Spleen (tissue), 11 donors: ENCODE results near the gene PTPRN. TPM values are rescaled to one million over a fixed set of nuclear protein-coding genes. Genes with fewer than 3 reads are reported as not detected.
A peak's percentile ranks its signal among the peaks of the same experiment; 100 is the strongest.

Source experiments
- DNase-seq: peaks from one replicate; pipeline ENCODE4 v3.0.0-alpha.2; 2020
- H3K27ac ChIP-seq, 8 donors: fragments of 200-600 bp; sonication (generic) in 7 of 8; 1 replicate in 4 of 8; 2 replicates in 4 of 8; pipeline versions ENCODE4 v1.5.0 to v1.8.0; 2016 to 2021; ENCODE audit warnings: inconsistent platforms in 4 of 8, mild to moderate bottlenecking in 4 of 8, moderate library complexity in 1 of 8
- H3K27me3 ChIP-seq, 7 donors: fragments of 200-600 bp; sonication (generic) in 6 of 7; replicated peaks in 1 of 7; 1 replicate in 4 of 7; 2 replicates in 3 of 7; pipeline versions ENCODE4 v1.5.0 to v1.8.0; 2016 to 2021; ENCODE audit warnings: inconsistent platforms in 3 of 7, mild to moderate bottlenecking in 1 of 7
- H3K36me3 ChIP-seq, 6 donors: fragments of 200-600 bp; sonication (generic) in 5 of 6; 1 replicate in 4 of 6; 2 replicates in 2 of 6; pipeline versions ENCODE4 v1.5.0 to v1.8.0; 2016 to 2021; ENCODE audit warnings: inconsistent platforms in 2 of 6
- H3K4me1 ChIP-seq, 6 donors: fragments of 200-600 bp; sonication (generic) in 5 of 6; 1 replicate in 3 of 6; 2 replicates in 3 of 6; pipeline versions ENCODE4 v1.5.0 to v1.8.0; 2016 to 2021; ENCODE audit warnings: inconsistent platforms in 3 of 6
- H3K4me3 ChIP-seq, 8 donors: fragments of 200-600 bp; sonication (generic) in 7 of 8; 1 replicate in 4 of 8; 2 replicates in 4 of 8; pipeline versions ENCODE4 v1.5.0 to v1.8.0; 2016 to 2021; ENCODE audit warnings: inconsistent platforms in 4 of 8, mild to moderate bottlenecking in 4 of 8, moderate library complexity in 2 of 8
- H3K9me3 ChIP-seq, 8 donors: fragments of 200-600 bp; sonication (generic) in 7 of 8; 1 replicate in 4 of 8; 2 replicates in 4 of 8; pipeline versions ENCODE4 v1.5.0 to v1.8.0; 2016 to 2021; ENCODE audit warnings: inconsistent platforms in 4 of 8
- POLR2A ChIP-seq, 3 donors: fragments of 450-650 bp; IDR thresholded peaks; one replicate each; pipeline ENCODE4 v1.5.1; 2017; ENCODE audit warnings: antibody characterized with exemption in 3 of 3, mild to moderate bottlenecking in 1 of 3
- POLR2AphosphoS5 ChIP-seq, 3 donors: sonication (generic); formaldehyde crosslinking; IDR thresholded peaks; one replicate each; pipeline ENCODE4 v1.5.1; 2017; ENCODE audit warnings: antibody characterized with exemption in 3 of 3
- WGBS, 5 donors: extraction: QIAGEN DNeasy Blood & Tissue Kit in 3 of 5; methylation state at CpG; one replicate each; pipeline versions ENCODE4 v1.1.5 to v1.1.7; 2013 to 2018; 5-methylcytosine and 5-hydroxymethylcytosine counted together
- intact Hi-C: fragments of 100-400 bp; cut with DNase I; formaldehyde crosslinking; loops from one replicate; pipeline ENCODE4 v1.15.0; 2023; ENCODE audit warnings: low total_unique reads
- polyA plus RNA-seq, 3 donors: library from polyadenylated mRNA; stranded (reverse); fragments of 200-250 nt; gene quantifications; one replicate each; pipeline ENCODE4 v1.2.1, GENCODE V29; 2013
- total RNA-seq, 7 donors: library from RNA; depleted of rRNA in 3 of 7; stranded (reverse); fragments of >200 nt in 3 of 7; fragmentation: NEBNext Ultra II Directional in 4 of 7; extraction: Animal tissue kit (Norgen Biotek cat#: 25700) in 4 of 7; gene quantifications; one replicate each; pipeline versions ENCODE4 v1.1.0 to v1.2.1, GENCODE V29; 2016 to 2021
- TF ChIP-seq, protein P1 (sequence below), 11 experiments: fragments of 200-600 bp in 7 of 11; fragments of 450-650 bp in 4 of 11; sonication (generic) in 4 of 11; IDR thresholded peaks in 8 of 11; conservative IDR thresholded peaks in 3 of 11; 1 replicate in 7 of 11; 2 replicates in 4 of 11; pipeline versions ENCODE4 v1.4.0 to v1.8.0; 2016 to 2021; ENCODE audit warnings: antibody characterized with exemption in 11 of 11, inconsistent platforms in 4 of 11, mild to moderate bottlenecking in 1 of 11
- donor health status: healthy with polysubstance abuse.
- donor health status: DM: no; HTN: no; CAD: no; lungs with moderate emphysema.
- donor health status: DM: no; HTN: no; CAD: no.
- donor health status: Bipolar disorder and iron deficiency.
- donor health status: healthy.
- donor health status: DM: no; HTN: no; CAD: no.
- donor health status: DM: yes; HTN: yes; CAD: no.

The PTPRN gene
- total and polyA plus RNA-seq, 10 donors: 0.06 to 0.12 TPM; not detected in 8

DNA sequence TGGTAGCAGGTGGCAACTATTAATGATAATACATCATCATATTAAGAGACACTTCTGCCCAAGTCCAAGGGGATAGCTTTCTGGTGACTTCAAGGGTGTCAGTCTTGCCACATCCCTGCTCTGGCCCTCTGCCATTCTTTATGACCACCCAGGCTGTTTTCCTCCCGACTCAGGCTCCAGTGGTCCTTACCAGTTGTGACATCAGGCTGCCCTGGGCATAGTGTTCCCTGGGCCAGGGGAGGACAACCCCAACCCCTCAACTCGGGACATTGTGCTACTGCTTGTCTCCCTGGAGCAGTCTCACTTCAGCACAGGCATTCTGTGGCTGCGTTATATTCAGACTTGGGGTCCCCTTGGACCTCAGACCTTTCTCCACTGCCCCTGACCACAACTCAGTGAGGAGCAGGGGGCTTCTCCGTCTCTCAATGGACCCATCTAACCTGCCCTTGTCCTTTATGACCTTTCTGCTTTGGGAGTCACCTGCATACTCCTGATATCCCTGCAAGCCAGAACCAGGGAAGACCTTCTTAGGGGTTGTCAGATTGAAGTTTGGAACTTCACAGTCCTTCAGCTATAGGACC lies 17.2 kb downstream of the PTPRN start:
- no peak for DNase-seq

DNA sequence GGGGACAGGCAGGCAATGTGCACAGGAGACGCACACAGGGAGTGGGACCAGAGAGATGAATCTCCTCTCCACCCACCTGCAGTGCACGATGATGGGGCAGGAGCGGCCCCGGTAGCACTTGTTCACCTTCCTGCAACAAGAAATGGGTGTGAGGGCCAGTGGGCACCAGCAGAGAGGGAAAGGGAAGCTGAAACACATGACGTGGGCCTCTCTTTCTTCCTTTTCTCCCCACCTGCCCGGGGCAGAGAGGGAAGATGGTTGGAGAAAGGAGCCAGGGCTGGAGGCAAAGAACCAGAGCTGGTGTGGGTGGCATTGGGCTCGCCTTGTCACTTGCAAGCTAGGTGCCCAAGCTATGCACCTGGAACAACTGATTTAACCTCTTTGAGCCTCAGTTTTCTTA lies 17.8 kb downstream of the PTPRN start:
- DNase-seq: no peak
- intact Hi-C loops: loop anchor here (5.0 kb wide), 1 partner anchor 129 kb away; the partner anchor contains the start of gene NHEJ1
- Histone ChIP-seq H3K27me3 (no peaks in the 10 kb centered on the region), H3K9me3 (no peaks in the 10 kb centered on the region), H3K4me3 (no peak overlapping the region), H3K27ac (no peak overlapping the region), H3K4me1 (peaks cover 0 to 27% (median 18%) of the 10 kb centered on the region in 6 donors), H3K36me3 (peaks cover 0 to 6% (median 1%) of the 10 kb centered on the region in 6 donors)
- WGBS, 5 donors: 65 to 83% (median 79%) methylated on average over 7 of the region's 7 CpGs
- TF ChIP-seq POLR2AphosphoS5 (IDR thresholded peaks at IDR 0.05) (no peak), POLR2A (IDR thresholded peaks at IDR 0.05) (no peak)
- TF ChIP-seq, protein P1, sequence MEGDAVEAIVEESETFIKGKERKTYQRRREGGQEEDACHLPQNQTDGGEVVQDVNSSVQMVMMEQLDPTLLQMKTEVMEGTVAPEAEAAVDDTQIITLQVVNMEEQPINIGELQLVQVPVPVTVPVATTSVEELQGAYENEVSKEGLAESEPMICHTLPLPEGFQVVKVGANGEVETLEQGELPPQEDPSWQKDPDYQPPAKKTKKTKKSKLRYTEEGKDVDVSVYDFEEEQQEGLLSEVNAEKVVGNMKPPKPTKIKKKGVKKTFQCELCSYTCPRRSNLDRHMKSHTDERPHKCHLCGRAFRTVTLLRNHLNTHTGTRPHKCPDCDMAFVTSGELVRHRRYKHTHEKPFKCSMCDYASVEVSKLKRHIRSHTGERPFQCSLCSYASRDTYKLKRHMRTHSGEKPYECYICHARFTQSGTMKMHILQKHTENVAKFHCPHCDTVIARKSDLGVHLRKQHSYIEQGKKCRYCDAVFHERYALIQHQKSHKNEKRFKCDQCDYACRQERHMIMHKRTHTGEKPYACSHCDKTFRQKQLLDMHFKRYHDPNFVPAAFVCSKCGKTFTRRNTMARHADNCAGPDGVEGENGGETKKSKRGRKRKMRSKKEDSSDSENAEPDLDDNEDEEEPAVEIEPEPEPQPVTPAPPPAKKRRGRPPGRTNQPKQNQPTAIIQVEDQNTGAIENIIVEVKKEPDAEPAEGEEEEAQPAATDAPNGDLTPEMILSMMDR (IDR thresholded peaks at IDR 0.05 in 8 of 11, conservative IDR thresholded peaks at IDR 0.05 in 3 of 11): no peak

More for the DNA sequence above, 17.2 kb downstream of the PTPRN start:
- Histone ChIP-seq H3K9me3 (no peaks in the 10 kb centered on the region), H3K36me3 (no peaks in the 10 kb centered on the region), H3K4me3 (no peak overlapping the region), H3K27ac (no peak overlapping the region), H3K4me1 (peaks cover 0 to 21% (median 15%) of the 10 kb centered on the region in 6 donors), H3K27me3 (peaks cover 0 to 4% (median 0%) of the 10 kb centered on the region in 7 donors)
- intact Hi-C loops: loop anchor here (5.0 kb wide), 1 partner anchor 130 kb away; the partner anchor contains the start of gene NHEJ1
- WGBS, 5 donors: 69 to 85% (median 77%) methylated on average over 4 of the region's 4 CpGs
- TF ChIP-seq POLR2A (IDR thresholded peaks at IDR 0.05) (no peak), POLR2AphosphoS5 (IDR thresholded peaks at IDR 0.05) (no peak)
- TF ChIP-seq, protein P1 (IDR thresholded peaks at IDR 0.05 in 8 of 11, conservative IDR thresholded peaks at IDR 0.05 in 3 of 11): no peak

GRCh38 chr2:219290381-219291171 lies 18.6 kb downstream of the PTPRN start:
- TF ChIP-seq POLR2A (IDR thresholded peaks at IDR 0.05) (no peak), POLR2AphosphoS5 (IDR thresholded peaks at IDR 0.05) (no peak)
- TF ChIP-seq, protein P1 (IDR thresholded peaks at IDR 0.05 in 8 of 11, conservative IDR thresholded peaks at IDR 0.05 in 3 of 11): no peak
- Histone ChIP-seq H3K9me3 (no peaks in the 10 kb centered on the region), H3K4me3 (no peak overlapping the region), H3K36me3 (peaks cover 0 to 14% (median 6%) of the 10 kb centered on the region in 6 donors), H3K27me3 (no peaks in the 10 kb centered on the region), H3K4me1 (peaks cover 0 to 35% (median 21%) of the 10 kb centered on the region in 6 donors), H3K27ac (peak overlapping the region in 1 of 8 donors; percentile 60)
- intact Hi-C loops: loop anchor here (5.0 kb wide), 1 partner anchor 128 kb away; the partner anchor contains the start of gene NHEJ1
- DNase-seq: no peak
- WGBS, 5 donors: 85 to 89% (median 86%) methylated on average over 16 of the region's 16 CpGs
